ENCODE results near the gene ZNRD2.
A peak's percentile ranks its signal among the peaks of the same experiment; 100 is the strongest.

The ZNRD2 gene

GRCh38 chr11:65538232-65538914 lies 31.9 kb upstream of the ZNRD2 start:
- no CpG with 5 or more reads among the region's 43 CpGs for WGBS (ENCODE audit: extremely low coverage, insufficient coverage, insufficient read length)
- H3K14ac ChIP-seq (ENCODE audit: low read length): no peak overlapping the region

GRCh38 chr11:65538915-65539743 lies 31.1 kb upstream of the ZNRD2 start:
- Histone ChIP-seq H3K79me2 (ENCODE audit: control insufficient read depth, insufficient read depth, low read length, poor library complexity) (peaks cover 3% of the 10 kb centered on the region), H3K4me3 (ENCODE audit: low read depth, low read length) (peak overlapping the region; percentile 40), H3K79me1 (ENCODE audit: low read length) (peaks cover 16% of the 10 kb centered on the region), H2BK120ac (ENCODE audit: insufficient read depth, low read length, poor library complexity) (no peak overlapping the region), H3K18ac (ENCODE audit: low read length) (no peak overlapping the region), H3K4me1 (ENCODE audit: control insufficient read depth in 1 of 2, insufficient read depth in 2 of 2, low read length in 2 of 2) (peaks cover 21 to 30% of the 10 kb centered on the region in 2 experiments), H3K27ac (ENCODE audit: low read depth, low read length) (no peak overlapping the region), H3K23ac (ENCODE audit: low read length) (no peak overlapping the region), H4K91ac (ENCODE audit: low read depth, low read length) (no peak overlapping the region), H2BK5ac (ENCODE audit: low read depth, low read length, poor library complexity) (no peak overlapping the region), H4K8ac (ENCODE audit: low read depth, low read length) (peak overlapping the region; percentile 5), H2BK12ac (ENCODE audit: low read length) (no peak overlapping the region), H3K36me3 (ENCODE audit: control insufficient read depth in 1 of 2, insufficient read depth in 2 of 2, low read length in 2 of 2) (peaks cover 43 to 46% of the 10 kb centered on the region in 2 experiments), H3K9me3 (ENCODE audit: insufficient read depth, low read depth, low read length) (peaks cover 2% of the 10 kb centered on the region), H3K4me2 (ENCODE audit: low read length) (peak overlapping the region; percentile 68), H4K12ac (ENCODE audit: low read depth, low read length) (no peak overlapping the region), H2AFZ (ENCODE audit: insufficient read depth, low read length, poor library complexity) (no peak overlapping the region), H3K27me3 (ENCODE audit: insufficient read depth, low read length) (peaks cover 4% of the 10 kb centered on the region), H3K9ac (ENCODE audit: low read length) (no peak overlapping the region), H2AK5ac (ENCODE audit: low read length) (no peak overlapping the region), H3K4ac (ENCODE audit: low read depth, low read length) (no peak overlapping the region), H3K14ac (ENCODE audit: low read length) (no peak overlapping the region)
- peak in 1 of 2 donors; percentile 21 for DNase-seq
- WGBS (ENCODE audit: extremely low coverage, insufficient coverage, insufficient read length): no CpG with 5 or more reads among the region's 92 CpGs

More at GRCh38 chr11:65538232-65538914, 31.9 kb upstream of the ZNRD2 start:
- peaks cover 21 to 30% of the 10 kb centered on the region in 2 experiments for H3K4me1 ChIP-seq (ENCODE audit: control insufficient read depth in 1 of 2, insufficient read depth in 2 of 2, low read length in 2 of 2)
- no peak overlapping the region for H2BK120ac ChIP-seq (ENCODE audit: insufficient read depth, low read length, poor library complexity)
- H4K12ac ChIP-seq (ENCODE audit: low read depth, low read length): no peak overlapping the region
- peaks cover 2% of the 10 kb centered on the region for H3K9me3 ChIP-seq (ENCODE audit: insufficient read depth, low read depth, low read length)
- no peak overlapping the region for H3K4me2 ChIP-seq (ENCODE audit: low read length)
- H3K4me3 ChIP-seq (ENCODE audit: low read depth, low read length): no peak overlapping the region
- H2AFZ ChIP-seq (ENCODE audit: insufficient read depth, low read length, poor library complexity): no peak overlapping the region
- peaks cover 3% of the 10 kb centered on the region for H3K79me2 ChIP-seq (ENCODE audit: control insufficient read depth, insufficient read depth, low read length, poor library complexity)
- H4K8ac ChIP-seq (ENCODE audit: low read depth, low read length): no peak overlapping the region
- H3K36me3 ChIP-seq (ENCODE audit: control insufficient read depth in 1 of 2, insufficient read depth in 2 of 2, low read length in 2 of 2): peaks cover 45 to 50% of the 10 kb centered on the region in 2 experiments
- H3K27me3 ChIP-seq (ENCODE audit: insufficient read depth, low read length): peaks cover 4% of the 10 kb centered on the region
- DNase-seq: no peak
- no peak overlapping the region for H3K4ac ChIP-seq (ENCODE audit: low read depth, low read length)
- H2BK12ac ChIP-seq (ENCODE audit: low read length): no peak overlapping the region
- H3K18ac ChIP-seq (ENCODE audit: low read length): no peak overlapping the region
- H2BK5ac ChIP-seq (ENCODE audit: low read depth, low read length, poor library complexity): no peak overlapping the region
- no peak overlapping the region for H2AK5ac ChIP-seq (ENCODE audit: low read length)
- H3K9ac ChIP-seq (ENCODE audit: low read length): no peak overlapping the region
- H4K91ac ChIP-seq (ENCODE audit: low read depth, low read length): no peak overlapping the region
- no peak overlapping the region for H3K27ac ChIP-seq (ENCODE audit: low read depth, low read length)
- H3K79me1 ChIP-seq (ENCODE audit: low read length): peaks cover 16% of the 10 kb centered on the region
- H3K23ac ChIP-seq (ENCODE audit: low read length): no peak overlapping the region

GRCh38 chr11:65539744-65540289 lies 30.5 kb upstream of the ZNRD2 start:
- H3K4ac ChIP-seq (ENCODE audit: low read depth, low read length): no peak overlapping the region
- H3K27me3 ChIP-seq (ENCODE audit: insufficient read depth, low read length): peaks cover 4% of the 10 kb centered on the region
- H3K4me3 ChIP-seq (ENCODE audit: low read depth, low read length): peak overlapping the region; percentile 68
- peak in 1 of 2 donors; percentile 18 for DNase-seq
- H4K8ac ChIP-seq (ENCODE audit: low read depth, low read length): peak overlapping the region; percentile 12
- peaks cover 21 to 30% of the 10 kb centered on the region in 2 experiments for H3K4me1 ChIP-seq (ENCODE audit: control insufficient read depth in 1 of 2, insufficient read depth in 2 of 2, low read length in 2 of 2)
- H4K12ac ChIP-seq (ENCODE audit: low read depth, low read length): peak overlapping the region; percentile 17
- peak overlapping the region; percentile 13 for H2AFZ ChIP-seq (ENCODE audit: insufficient read depth, low read length, poor library complexity)
- H3K79me2 ChIP-seq (ENCODE audit: control insufficient read depth, insufficient read depth, low read length, poor library complexity): peaks cover 3% of the 10 kb centered on the region
- no peak overlapping the region for H4K91ac ChIP-seq (ENCODE audit: low read depth, low read length)
- no peak overlapping the region for H3K27ac ChIP-seq (ENCODE audit: low read depth, low read length)
- H2BK5ac ChIP-seq (ENCODE audit: low read depth, low read length, poor library complexity): no peak overlapping the region
- H3K14ac ChIP-seq (ENCODE audit: low read length): peak overlapping the region; percentile 7
- no CpG with 5 or more reads among the region's 60 CpGs for WGBS (ENCODE audit: extremely low coverage, insufficient coverage, insufficient read length)
- no peak overlapping the region for H3K23ac ChIP-seq (ENCODE audit: low read length)
- peaks cover 39 to 41% of the 10 kb centered on the region in 2 experiments for H3K36me3 ChIP-seq (ENCODE audit: control insufficient read depth in 1 of 2, insufficient read depth in 2 of 2, low read length in 2 of 2)
- H3K4me2 ChIP-seq (ENCODE audit: low read length): peak overlapping the region; percentile 68
- H3K9me3 ChIP-seq (ENCODE audit: insufficient read depth, low read depth, low read length): peaks cover 2% of the 10 kb centered on the region
- H2BK12ac ChIP-seq (ENCODE audit: low read length): no peak overlapping the region
- peaks cover 16% of the 10 kb centered on the region for H3K79me1 ChIP-seq (ENCODE audit: low read length)
- H2AK5ac ChIP-seq (ENCODE audit: low read length): no peak overlapping the region
- no peak overlapping the region for H3K9ac ChIP-seq (ENCODE audit: low read length)
- H3K18ac ChIP-seq (ENCODE audit: low read length): no peak overlapping the region
- no peak overlapping the region for H2BK120ac ChIP-seq (ENCODE audit: insufficient read depth, low read length, poor library complexity)

GRCh38 chr11:65540290-65541092 lies 29.8 kb upstream of the ZNRD2 start:
- WGBS (ENCODE audit: extremely low coverage, insufficient coverage, insufficient read length): no CpG with 5 or more reads among the region's 78 CpGs
- Histone ChIP-seq H3K9ac (ENCODE audit: low read length) (no peak overlapping the region), H4K91ac (ENCODE audit: low read depth, low read length) (peak overlapping the region; percentile 88), H3K23ac (ENCODE audit: low read length) (no peak overlapping the region), H3K14ac (ENCODE audit: low read length) (peak overlapping the region; percentile 59), H2AK5ac (ENCODE audit: low read length) (no peak overlapping the region), H3K79me2 (ENCODE audit: control insufficient read depth, insufficient read depth, low read length, poor library complexity) (peaks cover 3% of the 10 kb centered on the region), H2BK120ac (ENCODE audit: insufficient read depth, low read length, poor library complexity) (peak overlapping the region; percentile 79), H3K4me2 (ENCODE audit: low read length) (peak overlapping the region; percentile 68), H4K12ac (ENCODE audit: low read depth, low read length) (peak overlapping the region; percentile 13), H3K27me3 (ENCODE audit: insufficient read depth, low read length) (peaks cover 4% of the 10 kb centered on the region), H3K9me3 (ENCODE audit: insufficient read depth, low read depth, low read length) (peaks cover 2% of the 10 kb centered on the region), H4K8ac (ENCODE audit: low read depth, low read length) (peak overlapping the region; percentile 87), H3K18ac (ENCODE audit: low read length) (no peak overlapping the region), H3K4ac (ENCODE audit: low read depth, low read length) (no peak overlapping the region), H3K4me1 (ENCODE audit: control insufficient read depth in 1 of 2, insufficient read depth in 2 of 2, low read length in 2 of 2) (peaks cover 21 to 30% of the 10 kb centered on the region in 2 experiments), H2AFZ (ENCODE audit: insufficient read depth, low read length, poor library complexity) (peak overlapping the region; percentile 64), H2BK12ac (ENCODE audit: low read length) (peak overlapping the region; percentile 54), H3K36me3 (ENCODE audit: control insufficient read depth in 1 of 2, insufficient read depth in 2 of 2, low read length in 2 of 2) (peaks cover 32 to 34% of the 10 kb centered on the region in 2 experiments), H3K4me3 (ENCODE audit: low read depth, low read length) (peak overlapping the region; percentile 68), H3K27ac (ENCODE audit: low read depth, low read length) (peak overlapping the region; percentile 55), H2BK5ac (ENCODE audit: low read depth, low read length, poor library complexity) (peak overlapping the region; percentile 39), H3K79me1 (ENCODE audit: low read length) (peaks cover 16% of the 10 kb centered on the region)
- DNase-seq: peak; percentile 94 to 96

Data from trophoblast cell (in vitro differentiated cells and primary cell).